DND-41 (cell line): ENCODE measurements around the gene FHIT.

ENCODE experiments used
- ATAC-seq: fragments of 200-7000 bp; cut with Tn5 transposase; 3 replicates; pipeline ENCODE4 v1.9.1; 2021; ENCODE audit warnings: low read depth; ENCODE audit not compliant: insufficient read depth
- DNase-seq: peaks from one replicate; pipeline ENCODE4 v3.0.0-alpha.2; 2020
- H2AFZ ChIP-seq: 2 replicates; pipeline ENCODE4 v1.6.0; 2012; ENCODE audit warnings: low read depth, low read length
- H3K27ac ChIP-seq: 2 replicates; pipeline ENCODE4 v1.5.1; 2012; ENCODE audit warnings: low read length, inconsistent platforms
- H3K27me3 ChIP-seq: fragments of 200-600 bp; sonication (generic); 2 replicates; pipeline ENCODE4 v1.6.0; 2012; ENCODE audit warnings: low read length, mild to moderate bottlenecking, inconsistent platforms; ENCODE audit not compliant: insufficient read depth, poor library complexity
- H3K36me3 ChIP-seq: 2 replicates; pipeline ENCODE4 v1.5.1; 2012; ENCODE audit warnings: low read length, inconsistent platforms; ENCODE audit not compliant: insufficient read depth
- H3K4me1 ChIP-seq: 2 replicates; pipeline ENCODE4 v1.5.1; 2012; ENCODE audit warnings: mild to moderate bottlenecking, low read length; ENCODE audit not compliant: insufficient read depth
- H3K4me2 ChIP-seq: 2 replicates; pipeline ENCODE4 v1.6.0; 2012; ENCODE audit warnings: mild to moderate bottlenecking, moderate library complexity, low read length, inconsistent platforms; ENCODE audit not compliant: insufficient read depth
- H3K4me3 ChIP-seq, 2 experiments: fragments of 200-600 bp in 1 of 2; shearing (Covaris generic) in 1 of 2; 2 replicates each; pipeline ENCODE4 v1.5.1; 2012 to 2016; ENCODE audit warnings: inconsistent platforms in 2 of 2, low read length in 2 of 2, mild to moderate bottlenecking in 2 of 2, low read depth in 1 of 2, moderate library complexity in 1 of 2
- H3K79me2 ChIP-seq: 2 replicates; pipeline ENCODE4 v1.6.0; 2012; ENCODE audit warnings: low read length, inconsistent platforms; ENCODE audit not compliant: insufficient read depth
- H3K9ac ChIP-seq: 2 replicates; pipeline ENCODE4 v1.6.0; 2012; ENCODE audit warnings: low read depth, mild to moderate bottlenecking, inconsistent platforms, low read length, moderate library complexity
- H3K9me3 ChIP-seq: 2 replicates; pipeline ENCODE4 v1.5.1; 2012; ENCODE audit warnings: low read length, moderate library complexity, mild to moderate bottlenecking, inconsistent platforms; ENCODE audit not compliant: insufficient read depth, severe bottlenecking
- H4K20me1 ChIP-seq: 2 replicates; pipeline ENCODE4 v1.6.0; 2012; ENCODE audit warnings: low read length; ENCODE audit not compliant: insufficient read depth
- EZH2 ChIP-seq: IDR thresholded peaks from 3 replicates; pipeline ENCODE4 v1.6.1; 2012; ENCODE audit warnings: borderline replicate concordance, low read depth, mild to moderate bottlenecking, moderate library complexity, low read length, inconsistent platforms; ENCODE audit not compliant: severe bottlenecking
- TF ChIP-seq, protein P1 (sequence below): IDR thresholded peaks from 2 replicates; pipeline ENCODE4 v1.5.1; 2012; ENCODE audit warnings: borderline replicate concordance, low read length, moderate library complexity, mild to moderate bottlenecking; ENCODE audit not compliant: poor library complexity, severe bottlenecking; ENCODE audit errors: extremely low read depth

FHIT gene

DNA sequence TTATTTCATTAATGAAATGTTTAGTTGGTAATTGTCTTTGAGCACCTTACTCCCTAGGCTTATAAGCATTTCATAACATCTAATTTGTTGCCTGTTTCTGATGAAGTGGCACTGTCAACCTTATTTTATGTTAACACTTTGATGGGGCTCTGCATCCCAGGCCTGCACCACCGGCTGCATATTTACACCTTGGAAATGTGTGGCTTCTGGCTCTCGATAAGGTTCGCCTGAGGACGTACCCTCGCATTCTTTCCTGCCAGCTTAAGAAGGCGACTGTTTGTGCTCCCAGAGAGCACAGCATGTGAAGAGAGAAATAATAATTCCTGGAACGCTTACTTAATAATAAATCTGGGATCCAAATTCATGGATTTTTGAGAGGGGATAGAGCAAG, 1438.1 kb downstream of the FHIT start:
- TF ChIP-seq, protein P1, sequence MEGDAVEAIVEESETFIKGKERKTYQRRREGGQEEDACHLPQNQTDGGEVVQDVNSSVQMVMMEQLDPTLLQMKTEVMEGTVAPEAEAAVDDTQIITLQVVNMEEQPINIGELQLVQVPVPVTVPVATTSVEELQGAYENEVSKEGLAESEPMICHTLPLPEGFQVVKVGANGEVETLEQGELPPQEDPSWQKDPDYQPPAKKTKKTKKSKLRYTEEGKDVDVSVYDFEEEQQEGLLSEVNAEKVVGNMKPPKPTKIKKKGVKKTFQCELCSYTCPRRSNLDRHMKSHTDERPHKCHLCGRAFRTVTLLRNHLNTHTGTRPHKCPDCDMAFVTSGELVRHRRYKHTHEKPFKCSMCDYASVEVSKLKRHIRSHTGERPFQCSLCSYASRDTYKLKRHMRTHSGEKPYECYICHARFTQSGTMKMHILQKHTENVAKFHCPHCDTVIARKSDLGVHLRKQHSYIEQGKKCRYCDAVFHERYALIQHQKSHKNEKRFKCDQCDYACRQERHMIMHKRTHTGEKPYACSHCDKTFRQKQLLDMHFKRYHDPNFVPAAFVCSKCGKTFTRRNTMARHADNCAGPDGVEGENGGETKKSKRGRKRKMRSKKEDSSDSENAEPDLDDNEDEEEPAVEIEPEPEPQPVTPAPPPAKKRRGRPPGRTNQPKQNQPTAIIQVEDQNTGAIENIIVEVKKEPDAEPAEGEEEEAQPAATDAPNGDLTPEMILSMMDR: no peak
- no peak for TF ChIP-seq EZH2
- Histone ChIP-seq H3K9ac (no peak overlapping the region), H3K27me3 (no peaks in the 10 kb centered on the region), H2AFZ (no peak overlapping the region), H3K9me3 (no peaks in the 10 kb centered on the region), H3K4me1 (peaks cover 10% of the 10 kb centered on the region; the same call in 1 of the 2 replicates), H3K4me2 (no peak overlapping the region), H3K36me3 (peaks cover 15% of the 10 kb centered on the region), H3K4me3 (no peak overlapping the region), H3K79me2 (no peaks in the 10 kb centered on the region; the same call in 1 of the 2 replicates), H3K27ac (no peak overlapping the region), H4K20me1 (no peaks in the 10 kb centered on the region; the same call in 1 of the 2 replicates)
- DNase-seq: no peak
- ATAC-seq: no peak

DNA sequence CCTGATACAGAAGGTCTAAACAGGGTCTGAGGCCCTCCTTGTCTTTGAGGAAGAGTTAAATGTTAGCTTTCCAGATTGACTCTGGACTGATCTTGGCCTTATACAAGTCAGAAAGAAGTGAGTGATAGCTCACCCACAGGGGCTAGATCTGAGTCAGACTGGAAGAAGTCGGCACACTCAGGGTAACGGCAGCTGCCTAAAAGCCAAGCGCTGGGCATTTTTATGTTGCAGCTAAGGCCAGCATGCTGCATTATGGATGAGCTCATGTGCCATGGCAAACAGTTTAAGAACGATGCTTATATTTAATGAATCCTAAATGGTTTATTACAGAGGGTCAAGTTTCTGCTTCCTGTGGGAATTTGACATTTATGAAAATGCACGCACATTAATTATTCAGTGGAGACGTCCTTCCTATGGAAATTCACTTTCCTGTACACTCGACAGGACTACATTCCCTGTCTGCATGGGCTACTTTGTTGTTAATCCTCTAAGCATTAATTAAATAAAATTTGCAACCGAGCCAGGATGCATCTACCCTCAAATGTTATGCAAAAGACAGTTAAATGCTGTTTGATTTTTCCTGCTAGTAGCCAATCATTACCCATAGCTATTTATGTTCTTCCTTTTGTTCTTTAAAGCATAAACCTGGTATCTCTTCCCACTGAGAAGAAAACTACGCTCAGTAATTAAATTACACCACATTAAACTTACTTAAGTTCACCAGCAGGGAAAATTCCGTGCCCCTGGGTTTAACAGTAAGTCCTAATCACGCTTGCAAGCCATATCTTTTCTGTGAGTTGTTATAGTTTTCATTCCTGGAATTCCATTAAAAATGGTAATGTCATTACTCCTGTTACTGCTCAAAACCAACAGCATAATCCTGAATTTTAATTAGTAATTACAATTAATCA, 1438.8 kb downstream of the FHIT start:
- Histone ChIP-seq H3K36me3 (peaks cover 15% of the 10 kb centered on the region), H3K27ac (no peak overlapping the region), H3K27me3 (no peaks in the 10 kb centered on the region), H3K4me1 (peaks cover 10% of the 10 kb centered on the region; the same call in 1 of the 2 replicates), H3K9me3 (no peaks in the 10 kb centered on the region), H3K4me2 (no peak overlapping the region), H3K9ac (no peak overlapping the region), H4K20me1 (no peaks in the 10 kb centered on the region; the same call in 1 of the 2 replicates), H2AFZ (no peak overlapping the region), H3K79me2 (no peaks in the 10 kb centered on the region), H3K4me3 (no peak overlapping the region)
- TF ChIP-seq, protein P1: no peak
- no peak for TF ChIP-seq EZH2
- ATAC-seq (no peak), DNase-seq (no peak)

DNA sequence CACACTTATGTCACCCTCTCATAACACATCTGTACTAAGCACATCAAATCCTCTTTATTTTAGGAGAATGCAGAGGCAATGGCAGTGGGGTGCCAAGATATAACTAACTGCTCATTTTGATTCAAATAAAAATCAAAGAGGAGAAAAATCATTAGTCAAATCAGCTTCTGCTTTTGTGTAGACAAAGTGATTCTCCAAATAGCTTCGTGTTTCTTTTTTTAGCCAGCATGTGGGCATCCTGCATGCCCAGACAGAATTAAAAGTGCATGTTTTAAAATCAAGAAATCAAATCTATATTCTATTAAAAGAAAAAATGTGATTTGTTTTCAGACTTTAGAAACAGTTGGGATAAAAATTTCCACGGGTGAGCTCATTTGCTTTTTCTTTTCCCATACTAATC, 1440.1 kb downstream of the FHIT start:
- DNase-seq (no peak), ATAC-seq (no peak)
- H3K4me2 ChIP-seq: no peak overlapping the region
- TF ChIP-seq EZH2: no peak
- TF ChIP-seq, protein P1: no peak
- H3K4me1 ChIP-seq: peaks cover 10% of the 10 kb centered on the region; the same call in 1 of the 2 replicates
- peaks cover 6% of the 10 kb centered on the region; the same call in 1 of the 2 replicates for H3K36me3 ChIP-seq
- no peaks in the 10 kb centered on the region for H3K79me2 ChIP-seq
- H3K27ac ChIP-seq: no peak overlapping the region
- H3K9me3 ChIP-seq: no peaks in the 10 kb centered on the region
- no peaks in the 10 kb centered on the region; the same call in 1 of the 2 replicates for H4K20me1 ChIP-seq
- no peak overlapping the region for H2AFZ ChIP-seq
- no peak overlapping the region for H3K4me3 ChIP-seq
- no peaks in the 10 kb centered on the region for H3K27me3 ChIP-seq
- no peak overlapping the region for H3K9ac ChIP-seq
